Hepatocyte (in vitro differentiated cells): ENCODE measurements around the gene RSPH1. TPM values are rescaled to one million over a fixed set of nuclear protein-coding genes. Genes with fewer than 3 reads are reported as not detected.

Experiments used
- DNase-seq: peaks from one replicate; pipeline ENCODE4 v3.0.0-alpha.2; 2016; ENCODE audit warnings: low spot score
- H2AFZ ChIP-seq: fragments of 200-600 bp; sonication (generic); 2 replicates; pipeline ENCODE4 v1.6.0; 2016; ENCODE audit warnings: antibody characterized with exemption, mild to moderate bottlenecking
- H3K27ac ChIP-seq: fragments of 200-600 bp; sonication (generic); 2 replicates; pipeline ENCODE4 v1.5.1; 2016; ENCODE audit warnings: mild to moderate bottlenecking
- H3K27me3 ChIP-seq: fragments of 200-600 bp; sonication (generic); 2 replicates; pipeline ENCODE4 v1.6.1; 2016
- H3K36me3 ChIP-seq: fragments of 200-600 bp; sonication (generic); replicated peaks from 2 replicates; pipeline ENCODE4 v1.5.1; 2016; ENCODE audit warnings: low read depth; ENCODE audit not compliant: insufficient read depth
- H3K4me1 ChIP-seq: fragments of 200-600 bp; sonication (generic); 2 replicates; pipeline ENCODE4 v1.5.1; 2016; ENCODE audit warnings: mild to moderate bottlenecking, moderate library complexity; ENCODE audit not compliant: insufficient read depth
- H3K4me2 ChIP-seq: fragments of 200-600 bp; sonication (generic); 2 replicates; pipeline ENCODE4 v1.6.0; 2016
- H3K4me3 ChIP-seq: fragments of 200-600 bp; sonication (generic); 2 replicates; pipeline ENCODE4 v1.5.1; 2016; ENCODE audit warnings: mild to moderate bottlenecking
- H3K79me2 ChIP-seq: fragments of 200-600 bp; sonication (generic); 2 replicates; pipeline ENCODE4 v1.6.0; 2017; ENCODE audit warnings: mild to moderate bottlenecking
- H3K9me2 ChIP-seq: fragments of 200-600 bp; sonication (generic); replicated peaks from 2 replicates; pipeline ENCODE4 v1.6.0; 2017; ENCODE audit warnings: mild to moderate bottlenecking; ENCODE audit not compliant: insufficient read depth
- H3K9me3 ChIP-seq: fragments of 200-600 bp; sonication (generic); 2 replicates; pipeline ENCODE4 v1.5.1; 2016; ENCODE audit warnings: low read depth, mild to moderate bottlenecking
- H4K20me1 ChIP-seq: fragments of 200-600 bp; sonication (generic); 2 replicates; pipeline ENCODE4 v1.6.0; 2016; ENCODE audit warnings: mild to moderate bottlenecking; ENCODE audit not compliant: insufficient read depth, poor library complexity, severe bottlenecking
- EZH2 ChIP-seq: fragments of 200-600 bp; sonication (generic); IDR thresholded peaks from 2 replicates; pipeline ENCODE4 v1.6.1; 2016; ENCODE audit warnings: antibody characterized with exemption, mild to moderate bottlenecking, borderline replicate concordance
- EZH2phosphoT487 ChIP-seq: fragments of 200-600 bp; sonication (generic); IDR thresholded peaks from one replicate; pipeline ENCODE4 v1.6.1; 2018; ENCODE audit warnings: antibody characterized with exemption, mild to moderate bottlenecking, low read depth, moderate library complexity; ENCODE audit not compliant: unreplicated experiment, severe bottlenecking
- WGBS: methylation state at CpG from one replicate; pipeline ENCODE4 v1.1.6; 2016; ENCODE audit warnings: low lambda C conversion rate; ENCODE audit errors: missing lambda C conversion rate; 5-methylcytosine and 5-hydroxymethylcytosine counted together
- polyA plus RNA-seq: library from polyadenylated mRNA; unstranded; fragments of >200 nt; fragmentation: Nextera tagmentation; extraction: Ambion mirVana; gene quantifications from 2 replicates; pipeline ENCODE4 v1.2.1, GENCODE V29; 2016
- total RNA-seq: library from RNA; depleted of rRNA; stranded (reverse); fragments of >200 nt; gene quantifications from 2 replicates; pipeline ENCODE4 v1.2.3, GENCODE V29; 2014
- TF ChIP-seq, protein P1 (sequence below): fragments of 200-600 bp; sonication (generic); IDR thresholded peaks from 2 replicates; pipeline ENCODE4 v1.5.1; 2016; ENCODE audit warnings: antibody characterized with exemption, mild to moderate bottlenecking; ENCODE audit not compliant: poor library complexity

RSPH1 gene
- total and polyA plus RNA-seq, 2 experiments from 2014 or later: 1.3 to 1.8 TPM

DNA sequence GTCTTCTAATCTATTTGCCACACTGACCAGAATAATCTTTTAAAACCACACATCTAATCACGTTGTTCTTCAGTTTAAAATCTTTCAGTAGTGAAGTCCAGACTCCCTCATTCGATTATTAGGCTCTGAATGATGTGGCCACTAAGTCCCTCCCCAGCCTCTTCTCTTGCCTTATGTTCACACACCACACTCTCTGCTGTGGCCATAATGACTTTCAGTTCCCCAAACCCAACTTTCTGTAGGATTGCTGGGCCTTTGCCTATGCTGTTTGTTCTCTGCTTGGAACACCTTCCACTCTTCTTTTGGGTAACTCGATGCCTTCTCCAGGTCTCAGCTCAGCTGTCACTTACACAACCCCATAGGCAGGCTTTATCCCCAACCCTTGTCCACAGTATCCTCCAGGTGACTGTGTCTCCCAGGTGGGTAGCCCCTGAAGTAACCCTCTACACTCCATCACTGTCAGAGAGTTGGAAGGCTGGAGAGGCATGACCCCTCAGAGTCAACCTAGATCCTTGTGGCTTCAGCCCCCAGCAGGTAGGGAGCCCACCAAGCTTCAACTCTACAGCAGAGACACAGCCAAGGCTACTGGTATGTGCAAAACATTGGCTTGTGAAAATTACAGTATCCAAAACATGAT, 9.2 kb upstream of the RSPH1 start:
- 85% methylated on average over 3 of the region's 3 CpGs for WGBS
- TF ChIP-seq EZH2phosphoT487 (no peak), EZH2 (no peak)
- TF ChIP-seq, protein P1, sequence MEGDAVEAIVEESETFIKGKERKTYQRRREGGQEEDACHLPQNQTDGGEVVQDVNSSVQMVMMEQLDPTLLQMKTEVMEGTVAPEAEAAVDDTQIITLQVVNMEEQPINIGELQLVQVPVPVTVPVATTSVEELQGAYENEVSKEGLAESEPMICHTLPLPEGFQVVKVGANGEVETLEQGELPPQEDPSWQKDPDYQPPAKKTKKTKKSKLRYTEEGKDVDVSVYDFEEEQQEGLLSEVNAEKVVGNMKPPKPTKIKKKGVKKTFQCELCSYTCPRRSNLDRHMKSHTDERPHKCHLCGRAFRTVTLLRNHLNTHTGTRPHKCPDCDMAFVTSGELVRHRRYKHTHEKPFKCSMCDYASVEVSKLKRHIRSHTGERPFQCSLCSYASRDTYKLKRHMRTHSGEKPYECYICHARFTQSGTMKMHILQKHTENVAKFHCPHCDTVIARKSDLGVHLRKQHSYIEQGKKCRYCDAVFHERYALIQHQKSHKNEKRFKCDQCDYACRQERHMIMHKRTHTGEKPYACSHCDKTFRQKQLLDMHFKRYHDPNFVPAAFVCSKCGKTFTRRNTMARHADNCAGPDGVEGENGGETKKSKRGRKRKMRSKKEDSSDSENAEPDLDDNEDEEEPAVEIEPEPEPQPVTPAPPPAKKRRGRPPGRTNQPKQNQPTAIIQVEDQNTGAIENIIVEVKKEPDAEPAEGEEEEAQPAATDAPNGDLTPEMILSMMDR: no peak
- Histone ChIP-seq H3K4me3 (no peak overlapping the region), H3K36me3 (no peaks in the 10 kb centered on the region), H3K9me2 (no peaks in the 10 kb centered on the region), H4K20me1 (no peaks in the 10 kb centered on the region), H2AFZ (no peak overlapping the region), H3K4me1 (peaks cover 9% of the 10 kb centered on the region), H3K4me2 (no peak overlapping the region), H3K27ac (no peak overlapping the region), H3K79me2 (no peaks in the 10 kb centered on the region), H3K9me3 (no peaks in the 10 kb centered on the region), H3K27me3 (no peaks in the 10 kb centered on the region)
- DNase-seq: no peak

GRCh38 chr21:42503711-42504110, 7.7 kb upstream of the RSPH1 start:
- Histone ChIP-seq H3K4me2 (no peak overlapping the region), H3K4me1 (peaks cover 2% of the 10 kb centered on the region), H3K27me3 (no peaks in the 10 kb centered on the region), H3K9me3 (no peaks in the 10 kb centered on the region), H3K27ac (no peak overlapping the region), H2AFZ (no peak overlapping the region), H3K4me3 (no peak overlapping the region), H3K79me2 (no peaks in the 10 kb centered on the region), H4K20me1 (no peaks in the 10 kb centered on the region), H3K9me2 (no peaks in the 10 kb centered on the region), H3K36me3 (no peaks in the 10 kb centered on the region)
- WGBS: 78% methylated on average over 4 of the region's 4 CpGs
- DNase-seq: no peak
- no peak for TF ChIP-seq EZH2phosphoT487
- TF ChIP-seq EZH2: no peak
- TF ChIP-seq, protein P1: no peak

- Histone ChIP-seq H4K20me1 (no peaks in the 10 kb centered on the region), H3K27ac (no peak overlapping the region), H3K9me3 (no peaks in the 10 kb centered on the region), H3K9me2 (no peaks in the 10 kb centered on the region), H3K36me3 (no peaks in the 10 kb centered on the region), H3K4me1 (peaks cover 6% of the 10 kb centered on the region), H3K4me2 (no peak overlapping the region), H2AFZ (no peak overlapping the region), H3K4me3 (no peak overlapping the region), H3K27me3 (no peaks in the 10 kb centered on the region), H3K79me2 (no peaks in the 10 kb centered on the region)
- 85% methylated on average over 5 of the region's 5 CpGs for WGBS
- no peak for TF ChIP-seq EZH2
- TF ChIP-seq, protein P1: no peak
- TF ChIP-seq EZH2phosphoT487: no peak
- no peak for DNase-seq
Measured at GRCh38 chr21:42500736-42501135, 4.7 kb upstream of the RSPH1 start.
